ENCODE measurements around the gene CEACAM18. TPM values are rescaled to one million over a fixed set of nuclear protein-coding genes. Genes with fewer than 3 reads are reported as not detected.

CEACAM18 gene
- total and polyA plus RNA-seq, 8 donors: not detected

DNA sequence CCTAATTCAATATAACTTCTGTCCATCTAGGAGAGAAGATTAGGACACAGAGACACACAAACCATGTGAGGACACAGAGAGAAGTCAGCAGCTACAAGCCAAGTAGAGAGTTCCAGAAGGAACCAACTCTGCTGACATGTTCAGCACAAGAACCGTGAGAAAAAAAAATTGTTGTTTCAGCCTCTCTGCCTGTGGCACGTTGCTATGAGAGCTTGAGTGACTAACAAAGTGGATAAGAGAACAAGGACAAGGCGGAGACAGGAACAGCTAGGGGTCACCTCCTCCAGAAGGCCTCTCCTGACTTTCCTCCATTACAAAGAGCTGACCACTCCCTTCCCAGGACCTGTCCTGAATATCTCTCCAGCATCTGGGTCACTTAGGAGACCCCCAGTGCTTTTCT, 28.9 kb downstream of the CEACAM18 start:
- H3K36me3 ChIP-seq: no peaks in the 10 kb centered on the region
- no peak for DNase-seq
- no peak for TF ChIP-seq POLR2A (IDR thresholded peaks at IDR 0.05)
- no peak for TF ChIP-seq POLR2AphosphoS5 (IDR thresholded peaks at IDR 0.05)
- TF ChIP-seq, protein P1, sequence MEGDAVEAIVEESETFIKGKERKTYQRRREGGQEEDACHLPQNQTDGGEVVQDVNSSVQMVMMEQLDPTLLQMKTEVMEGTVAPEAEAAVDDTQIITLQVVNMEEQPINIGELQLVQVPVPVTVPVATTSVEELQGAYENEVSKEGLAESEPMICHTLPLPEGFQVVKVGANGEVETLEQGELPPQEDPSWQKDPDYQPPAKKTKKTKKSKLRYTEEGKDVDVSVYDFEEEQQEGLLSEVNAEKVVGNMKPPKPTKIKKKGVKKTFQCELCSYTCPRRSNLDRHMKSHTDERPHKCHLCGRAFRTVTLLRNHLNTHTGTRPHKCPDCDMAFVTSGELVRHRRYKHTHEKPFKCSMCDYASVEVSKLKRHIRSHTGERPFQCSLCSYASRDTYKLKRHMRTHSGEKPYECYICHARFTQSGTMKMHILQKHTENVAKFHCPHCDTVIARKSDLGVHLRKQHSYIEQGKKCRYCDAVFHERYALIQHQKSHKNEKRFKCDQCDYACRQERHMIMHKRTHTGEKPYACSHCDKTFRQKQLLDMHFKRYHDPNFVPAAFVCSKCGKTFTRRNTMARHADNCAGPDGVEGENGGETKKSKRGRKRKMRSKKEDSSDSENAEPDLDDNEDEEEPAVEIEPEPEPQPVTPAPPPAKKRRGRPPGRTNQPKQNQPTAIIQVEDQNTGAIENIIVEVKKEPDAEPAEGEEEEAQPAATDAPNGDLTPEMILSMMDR (IDR thresholded peaks at IDR 0.05): no peak
- TF ChIP-seq EP300 (IDR thresholded peaks at IDR 0.05): no peak
- no peaks in the 10 kb centered on the region for H3K4me1 ChIP-seq
- intact Hi-C loops (cut with DNase I; ENCODE audit: low total_unique reads): no loop called here
- WGBS, 5 donors: 43 to 59% (median 50%) methylated on average over 3 of the region's 3 CpGs
- H3K4me3 ChIP-seq: no peak overlapping the region
- H3K9me3 ChIP-seq: peaks cover 0 to 12% (median 3%) of the 10 kb centered on the region in 4 donors
- H3K27ac ChIP-seq: no peak overlapping the region
- H3K27me3 ChIP-seq: peaks cover 0 to 31% (median 0%) of the 10 kb centered on the region in 3 donors

DNA sequence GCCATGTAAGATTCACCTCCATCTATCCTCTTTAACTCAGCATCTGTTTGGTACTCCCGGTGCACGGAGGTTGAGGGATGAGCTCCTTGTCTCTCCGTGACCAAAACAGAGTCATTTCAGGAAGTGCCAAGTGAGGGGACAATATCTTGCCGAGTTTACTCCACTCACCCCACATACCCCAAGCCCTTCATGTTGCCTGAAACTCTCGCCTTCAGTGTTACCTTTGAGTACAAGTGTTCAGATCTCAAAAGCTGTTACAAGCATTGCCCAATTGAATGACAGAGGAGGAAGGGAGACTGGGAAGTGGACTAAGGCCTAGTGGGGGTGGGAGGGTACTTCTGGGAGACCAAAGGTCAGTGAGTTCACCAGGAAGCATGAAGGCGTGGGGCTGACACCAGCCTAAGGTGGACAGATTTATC, 29.3 kb downstream of the CEACAM18 start:
- peaks cover 0 to 33% (median 0%) of the 10 kb centered on the region in 3 donors for H3K27me3 ChIP-seq
- TF ChIP-seq, protein P1 (IDR thresholded peaks at IDR 0.05): no peak
- no peak for TF ChIP-seq POLR2A (IDR thresholded peaks at IDR 0.05)
- TF ChIP-seq POLR2AphosphoS5 (IDR thresholded peaks at IDR 0.05): no peak
- TF ChIP-seq EP300 (IDR thresholded peaks at IDR 0.05): no peak
- H3K9me3 ChIP-seq: peaks cover 0 to 12% (median 3%) of the 10 kb centered on the region in 4 donors
- intact Hi-C loops (cut with DNase I; ENCODE audit: low total_unique reads): no loop called here
- H3K4me3 ChIP-seq: no peak overlapping the region
- WGBS, 5 donors: 46 to 67% (median 60%) methylated on average over 6 of the region's 6 CpGs
- DNase-seq: no peak
- H3K27ac ChIP-seq: no peak overlapping the region
- no peaks in the 10 kb centered on the region for H3K36me3 ChIP-seq
- no peaks in the 10 kb centered on the region for H3K4me1 ChIP-seq

DNA sequence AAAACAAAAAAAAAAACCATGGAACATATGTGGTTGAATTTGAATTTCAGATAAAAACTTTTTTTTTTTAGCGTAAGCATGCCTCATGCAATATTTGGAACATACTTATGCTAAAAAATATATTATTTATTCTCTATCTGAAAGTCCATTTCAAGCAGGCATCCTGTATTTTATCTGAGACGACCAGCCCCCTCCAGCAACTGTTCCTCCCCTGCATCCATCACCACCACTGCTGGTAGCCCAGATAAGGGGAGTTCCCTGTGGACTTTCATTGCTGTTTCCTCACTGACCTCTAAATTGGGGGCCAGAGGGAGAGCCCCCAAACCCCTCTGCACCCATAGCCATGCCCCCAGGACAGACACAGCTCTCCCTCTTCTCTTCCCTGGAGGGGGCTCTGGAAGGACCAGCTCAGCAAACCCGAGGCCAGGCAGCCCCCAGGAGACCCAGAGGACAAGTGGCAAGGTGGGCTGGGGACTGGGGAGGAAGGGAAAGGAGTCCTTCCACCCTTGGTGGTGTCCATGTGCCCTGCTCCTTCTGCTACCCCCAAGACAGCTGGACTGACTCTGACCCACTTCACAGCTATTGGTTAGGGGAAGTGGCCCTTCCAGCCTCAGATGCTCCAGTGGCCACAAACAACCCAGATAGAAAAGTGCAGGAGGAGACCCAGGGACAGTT, 29.9 kb downstream of the CEACAM18 start:
- H3K36me3 ChIP-seq: no peaks in the 10 kb centered on the region
- H3K9me3 ChIP-seq: peaks cover 0 to 12% (median 3%) of the 10 kb centered on the region in 4 donors
- TF ChIP-seq EP300 (IDR thresholded peaks at IDR 0.05): no peak
- 42 to 54% (median 46%) methylated on average over 3 of the region's 3 CpGs for WGBS, 5 donors
- H3K4me3 ChIP-seq: no peak overlapping the region
- no peak overlapping the region for H3K27ac ChIP-seq
- H3K4me1 ChIP-seq: no peaks in the 10 kb centered on the region
- H3K27me3 ChIP-seq: peaks cover 0 to 37% (median 0%) of the 10 kb centered on the region in 3 donors
- no peak for DNase-seq
- intact Hi-C loops (cut with DNase I; ENCODE audit: low total_unique reads): no loop called here

DNA sequence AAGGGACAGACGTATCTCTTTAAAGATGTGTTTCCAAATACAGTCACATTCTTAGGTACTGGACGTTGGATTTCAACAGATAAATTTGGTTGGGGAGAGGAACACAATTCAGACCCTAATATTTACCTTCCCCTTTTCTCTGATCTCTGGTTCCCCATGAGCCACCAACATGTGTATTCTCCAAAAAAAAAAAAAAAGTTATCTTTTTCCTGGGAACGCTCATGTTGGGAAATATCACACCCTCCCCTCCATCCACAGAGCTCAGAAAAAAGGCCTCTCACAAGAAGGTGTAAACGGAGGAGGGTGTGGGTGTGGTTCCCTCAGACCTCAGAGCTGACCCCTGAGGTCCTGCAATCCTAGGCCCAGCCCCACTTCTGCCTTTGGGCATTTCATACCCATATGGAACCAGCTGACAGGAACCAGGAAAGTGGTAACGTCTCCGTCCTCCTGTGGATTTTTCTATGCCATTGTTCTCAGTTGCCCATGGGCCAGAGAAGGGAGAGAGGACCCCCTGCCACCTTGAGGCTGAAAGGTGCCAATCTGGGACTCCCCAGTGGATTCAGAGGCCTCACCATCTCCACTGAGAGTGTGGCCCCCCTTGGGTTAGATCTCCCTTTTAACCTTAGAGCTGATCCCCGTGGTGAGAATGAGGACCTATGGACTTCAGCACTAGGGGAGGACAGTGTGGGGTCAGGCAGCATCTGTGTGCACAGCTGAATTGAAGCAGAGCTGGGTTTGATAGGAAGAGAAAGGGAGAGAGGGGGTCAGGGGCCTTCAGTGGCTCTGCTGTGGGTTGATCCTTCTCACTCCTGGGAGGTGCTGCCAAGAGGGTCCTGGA, 31.7 kb downstream of the CEACAM18 start:
- no peaks in the 10 kb centered on the region for H3K9me3 ChIP-seq
- no peak overlapping the region for H3K27ac ChIP-seq
- no peaks in the 10 kb centered on the region for H3K36me3 ChIP-seq
- TF ChIP-seq POLR2A (IDR thresholded peaks at IDR 0.05) (no peak), POLR2AphosphoS5 (IDR thresholded peaks at IDR 0.05) (no peak), EP300 (IDR thresholded peaks at IDR 0.05) (no peak)
- TF ChIP-seq, protein P1 (IDR thresholded peaks at IDR 0.05): no peak
- H3K27me3 ChIP-seq: peaks cover 0 to 37% (median 0%) of the 10 kb centered on the region in 3 donors
- intact Hi-C loops (cut with DNase I; ENCODE audit: low total_unique reads): no loop called here
- no peak for DNase-seq
- 46 to 56% (median 51%) methylated on average over 7 of the region's 7 CpGs for WGBS, 5 donors
- H3K4me1 ChIP-seq: no peaks in the 10 kb centered on the region
- H3K4me3 ChIP-seq: no peak overlapping the region

All from stomach (tissue), 9 donors.